Measurements from ENCODE around the gene SLC25A14.
A peak's percentile ranks its signal among the peaks of the same experiment; 100 is the strongest.

SLC25A14 gene

GRCh38 chrX:130385520-130385919 lies 45.8 kb downstream of the SLC25A14 start, which contains the start of gene GPR119:
GPR119 (minus strand) TSS chrX:130385674; CDS start chrX:130385447, 227 bp downstream.
- DNase-seq = no peak

GRCh38 chrX:130386408-130386808 lies 46.7 kb downstream of the SLC25A14 start:
- DNase-seq = no peak

DNA sequence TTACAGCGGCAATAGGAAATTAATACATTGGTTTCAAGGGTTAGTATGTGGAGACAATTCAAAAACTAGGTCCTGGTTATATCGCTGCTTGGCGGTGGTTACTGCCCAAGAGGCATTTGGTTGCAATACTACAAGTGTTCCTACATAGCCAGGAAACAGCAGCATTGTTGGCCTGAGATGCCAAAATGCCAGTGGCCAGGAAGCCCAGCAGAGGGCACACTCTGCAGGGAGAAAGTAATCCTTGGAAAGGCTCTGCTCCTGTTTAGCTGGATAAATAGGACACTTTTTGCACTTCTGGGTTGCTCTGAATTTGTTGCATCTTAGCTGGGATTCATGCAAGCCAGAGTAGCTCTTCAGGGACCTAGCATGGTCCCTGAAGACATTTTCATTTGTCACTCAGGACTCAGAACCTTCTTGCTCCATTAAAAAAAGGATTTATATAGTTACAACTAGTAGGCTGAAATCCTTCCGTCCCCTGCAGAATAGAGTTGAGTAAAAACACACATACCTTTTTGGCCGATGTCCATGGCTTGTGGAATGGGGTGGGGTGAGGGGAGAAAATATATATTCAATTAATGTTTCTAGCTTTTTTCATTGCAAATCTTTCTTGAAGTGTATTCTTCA lies 53.8 kb downstream of the SLC25A14 start:
- peak; percentile 6 for DNase-seq

- DNase-seq = no peak
Observed at GRCh38 chrX:130395341-130395740, 55.6 kb downstream of the SLC25A14 start.

- peak; percentile 34 for DNase-seq
Observed at GRCh38 chrX:130401415-130402207, 61.9 kb downstream of the SLC25A14 start, which contains the start of gene RBMX2. RBMX2 (plus strand) TSS chrX:130401987; CDS start chrX:130402033, 46 bp downstream.

GRCh38 chrX:130402208-130402684 lies 62.5 kb downstream of the SLC25A14 start:
- DNase-seq = no peak

DNA sequence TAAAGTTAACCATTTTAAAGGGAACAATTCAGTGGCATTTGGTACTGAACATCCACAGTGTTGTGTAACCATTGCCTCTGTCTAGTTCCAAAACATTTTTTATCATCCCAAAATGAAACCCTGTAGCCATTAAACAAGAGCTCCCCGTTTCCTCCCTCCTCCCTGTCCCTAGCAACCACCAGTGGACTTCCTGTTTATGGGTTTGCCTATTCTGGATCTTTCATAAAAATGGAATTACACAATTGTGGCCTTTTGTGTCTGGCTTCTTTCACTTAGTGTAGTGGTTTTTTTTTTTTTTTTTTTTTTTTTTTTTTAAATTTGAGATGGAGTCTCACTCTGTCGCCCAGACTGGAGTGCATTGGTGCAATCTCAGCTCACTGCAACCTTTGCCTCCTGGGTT lies 73.7 kb downstream of the SLC25A14 start:
- DNase-seq = no peak

- DNase-seq = no peak
Observed at GRCh38 chrX:130414800-130415199, 75.1 kb downstream of the SLC25A14 start.

GRCh38 chrX:130415201-130415600 lies 75.5 kb downstream of the SLC25A14 start:
- no peak for DNase-seq

- DNase-seq = no peak
Observed at GRCh38 chrX:130416785-130417184, 77.1 kb downstream of the SLC25A14 start.

GRCh38 chrX:130418066-130418465 lies 78.3 kb downstream of the SLC25A14 start:
- no peak for DNase-seq

DNA sequence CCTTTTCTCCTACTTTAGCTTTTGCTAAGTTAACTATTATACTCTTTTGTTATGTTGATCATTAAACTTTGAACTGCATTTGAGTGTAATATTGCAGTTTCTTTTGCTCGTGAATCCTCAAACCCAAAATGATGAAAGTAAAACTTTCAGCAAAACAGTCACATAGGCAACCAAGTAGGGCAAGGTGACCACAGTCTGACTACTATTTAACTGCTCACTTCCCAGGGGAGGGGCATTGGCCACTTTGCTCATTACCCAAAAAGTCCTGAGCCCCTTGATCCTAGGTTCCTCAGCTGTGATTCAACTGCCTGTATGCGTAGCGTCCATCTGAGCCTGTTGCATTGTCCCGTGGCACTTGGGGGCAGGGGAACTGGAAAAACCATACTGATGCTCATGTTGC lies 79.0 kb downstream of the SLC25A14 start:
- no peak for DNase-seq

DNA sequence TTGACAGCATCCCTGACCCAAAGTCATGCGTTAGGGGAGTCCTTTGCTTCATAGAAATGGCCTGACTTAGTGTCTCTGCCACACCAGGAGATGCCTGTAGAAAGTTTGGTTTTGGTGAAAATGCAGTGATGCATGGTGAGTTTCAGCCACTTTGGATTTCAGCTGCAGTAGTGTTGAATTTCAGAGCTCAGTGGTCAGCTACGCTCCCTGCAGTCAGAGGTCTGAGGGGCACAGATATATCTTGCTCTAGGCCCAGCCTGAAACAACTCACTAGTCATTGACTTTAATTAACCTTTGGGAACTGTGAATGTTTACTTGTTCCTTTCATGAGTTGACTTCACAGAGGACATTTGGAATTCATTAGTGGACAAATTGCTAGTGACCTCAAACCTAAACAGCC lies 79.5 kb downstream of the SLC25A14 start:
- DNase-seq = no peak
